Activated naive CD8-positive, alpha-beta T cell treated with anti-CD3 and anti-CD28 coated beads, Interleukin-2, amount 10 ng/mL, durations not matched to agents 7 days and 5 days (primary cell): ENCODE measurements around the gene WIPF2. TPM values are rescaled to one million over a fixed set of nuclear protein-coding genes. Genes with fewer than 3 reads are reported as not detected.
A peak's percentile ranks its signal among the peaks of the same experiment; 100 is the strongest.
"Not testable (repeated sequence)": the region's sequence is repeated elsewhere in the genome, so short reads cannot be mapped to it uniquely, and the experiment has no call there.

Experiments used
- ATAC-seq: fragments of 150-1000 bp; cut with Tn5 transposase; one replicate; pipeline ENCODE4 v1.10.0; 2021; ENCODE audit warnings: low read depth, moderate library complexity
- POLR2A ChIA-PET: fragments of 350-600 bp; sonication (Branson Sonifier 250); formaldehyde crosslinking; loops from one replicate; lab custom pipeline; 2021; ENCODE audit warnings: antibody characterized with exemption; lab: Charles Lee
- DNase-seq: peaks from one replicate; pipeline ENCODE4 v3.0.0; 2021
- H3K27ac Mint-ChIP-seq: one replicate; pipeline ENCODE4 v1.8.0; 2022; ENCODE audit warnings: mild to moderate bottlenecking, mixed read lengths
- H3K27me3 Mint-ChIP-seq: one replicate; pipeline ENCODE4 v1.8.0; 2022; ENCODE audit warnings: mild to moderate bottlenecking, moderate library complexity, mixed read lengths
- H3K36me3 Mint-ChIP-seq: one replicate; pipeline ENCODE4 v1.8.0; 2021; ENCODE audit warnings: mild to moderate bottlenecking, mixed read lengths
- H3K4me1 Mint-ChIP-seq: one replicate; pipeline ENCODE4 v1.8.0; 2021; ENCODE audit warnings: mixed read lengths
- H3K4me3 Mint-ChIP-seq: one replicate; pipeline ENCODE4 v1.8.0; 2022; ENCODE audit warnings: mild to moderate bottlenecking, moderate library complexity, mixed read lengths
- H3K9me3 Mint-ChIP-seq: one replicate; pipeline ENCODE4 v1.8.0; 2021; ENCODE audit warnings: mixed read lengths
- total RNA-seq, 2 experiments: library from RNA; stranded (reverse); gene quantifications; one replicate each; pipeline ENCODE4 v1.2.3, GENCODE V29; 2021

Gene WIPF2
- total RNA-seq, 2 experiments from 2014 or later: 27.7 to 28.5 TPM

GRCh38 chr17:40180694-40181093 lies 38.4 kb upstream of the WIPF2 start:
- H3K27me3 Mint-ChIP-seq: no peaks in the 10 kb centered on the region

GRCh38 chr17:40181205-40181604 lies 37.9 kb upstream of the WIPF2 start:
- POLR2A ChIA-PET: no interaction called here

More at GRCh38 chr17:40180694-40181093, 38.4 kb upstream of the WIPF2 start:
- no peak overlapping the region for H3K4me3 Mint-ChIP-seq
- no peaks in the 10 kb centered on the region for H3K9me3 Mint-ChIP-seq
- H3K4me1 Mint-ChIP-seq: peaks cover 6% of the 10 kb centered on the region
- H3K36me3 Mint-ChIP-seq: peaks cover 5% of the 10 kb centered on the region
- POLR2A ChIA-PET: no interaction called here
- no peak overlapping the region for H3K27ac Mint-ChIP-seq
- ATAC-seq (no peak), DNase-seq (no peak)

GRCh38 chr17:40182606-40183005 lies 36.5 kb upstream of the WIPF2 start:
- peaks cover 4% of the 10 kb centered on the region for H3K4me1 Mint-ChIP-seq
- H3K9me3 Mint-ChIP-seq: no peaks in the 10 kb centered on the region
- H3K27me3 Mint-ChIP-seq: no peaks in the 10 kb centered on the region
- ATAC-seq: no peak
- H3K27ac Mint-ChIP-seq: no peak overlapping the region
- DNase-seq: no peak
- no peaks in the 10 kb centered on the region for H3K36me3 Mint-ChIP-seq
- no peak overlapping the region for H3K4me3 Mint-ChIP-seq
- POLR2A ChIA-PET: interaction anchor here (0.7 kb wide), 1 partner anchor 69 kb away, joined by 3 read pairs; no protein-coding TSS in a partner anchor

More at GRCh38 chr17:40181205-40181604, 37.9 kb upstream of the WIPF2 start:
- peaks cover under 1% of the 10 kb centered on the region for H3K36me3 Mint-ChIP-seq
- no peak for DNase-seq
- no peak for ATAC-seq
- no peaks in the 10 kb centered on the region for H3K27me3 Mint-ChIP-seq
- peaks cover 6% of the 10 kb centered on the region for H3K4me1 Mint-ChIP-seq
- no peak overlapping the region for H3K27ac Mint-ChIP-seq
- H3K9me3 Mint-ChIP-seq: no peaks in the 10 kb centered on the region
- H3K4me3 Mint-ChIP-seq: no peak overlapping the region

- Mint-ChIP-seq H3K27ac (no peak overlapping the region), H3K27me3 (peaks cover 3% of the 10 kb centered on the region), H3K36me3 (no peaks in the 10 kb centered on the region), H3K4me3 (no peak overlapping the region), H3K4me1 (peaks cover 12% of the 10 kb centered on the region), H3K9me3 (no peaks in the 10 kb centered on the region)
- POLR2A ChIA-PET: no interaction called here
- no peak for DNase-seq
- no peak for ATAC-seq
Measured at GRCh38 chr17:40187238-40187637, 31.9 kb upstream of the WIPF2 start.

GRCh38 chr17:40188694-40189093 lies 30.4 kb upstream of the WIPF2 start:
- POLR2A ChIA-PET: no interaction called here
- ATAC-seq (no peak), DNase-seq (no peak)
- Mint-ChIP-seq H3K36me3 (no peaks in the 10 kb centered on the region), H3K27ac (no peak overlapping the region), H3K27me3 (peaks cover 3% of the 10 kb centered on the region), H3K4me3 (no peak overlapping the region), H3K4me1 (peaks cover 12% of the 10 kb centered on the region), H3K9me3 (no peaks in the 10 kb centered on the region)

GRCh38 chr17:40190197-40191021 lies 28.7 kb upstream of the WIPF2 start:
- no peaks in the 10 kb centered on the region for H3K9me3 Mint-ChIP-seq
- peaks cover 3% of the 10 kb centered on the region for H3K27me3 Mint-ChIP-seq
- H3K36me3 Mint-ChIP-seq: no peaks in the 10 kb centered on the region
- peak overlapping the region; percentile 76 for H3K4me3 Mint-ChIP-seq
- ATAC-seq: no peak
- no peak for DNase-seq
- H3K4me1 Mint-ChIP-seq: peaks cover 14% of the 10 kb centered on the region
- no peak overlapping the region for H3K27ac Mint-ChIP-seq
- POLR2A ChIA-PET: interaction anchor here (0.9 to 1.8 kb wide), 4 partner anchors 28 to 173 kb away, joined by 3 to 23 read pairs (median 4); no protein-coding TSS in a partner anchor

- peak overlapping the region; percentile 68 for H3K27ac Mint-ChIP-seq
- H3K36me3 Mint-ChIP-seq: no peaks in the 10 kb centered on the region
- peaks cover 14% of the 10 kb centered on the region for H3K4me1 Mint-ChIP-seq
- POLR2A ChIA-PET: interaction anchor here (0.6 to 1.8 kb wide), 6 partner anchors 27 to 171 kb away, joined by 3 to 23 read pairs (median 3); partner anchors contain the start of genes CASC3 and MED24
- H3K4me3 Mint-ChIP-seq: peak overlapping the region; percentile 94
- DNase-seq (peak; percentile 79), ATAC-seq (peak; percentile 89)
- no peaks in the 10 kb centered on the region for H3K9me3 Mint-ChIP-seq
- H3K27me3 Mint-ChIP-seq: peaks cover 5% of the 10 kb centered on the region
Measured at GRCh38 chr17:40191237-40192208, 27.6 kb upstream of the WIPF2 start.

- no peak overlapping the region for H3K4me3 Mint-ChIP-seq
- no peak for ATAC-seq
- peaks cover 9% of the 10 kb centered on the region for H3K4me1 Mint-ChIP-seq
- POLR2A ChIA-PET: no interaction called here
- DNase-seq: no peak
- H3K9me3 Mint-ChIP-seq: no peaks in the 10 kb centered on the region
- no peak overlapping the region for H3K27ac Mint-ChIP-seq
- no peaks in the 10 kb centered on the region for H3K36me3 Mint-ChIP-seq
- peaks cover 5% of the 10 kb centered on the region for H3K27me3 Mint-ChIP-seq
Measured at GRCh38 chr17:40192961-40193360, 26.1 kb upstream of the WIPF2 start.

GRCh38 chr17:40194821-40195220 lies 24.3 kb upstream of the WIPF2 start:
- POLR2A ChIA-PET: no interaction called here
- H3K36me3 Mint-ChIP-seq: no peaks in the 10 kb centered on the region
- peaks cover 9% of the 10 kb centered on the region for H3K4me1 Mint-ChIP-seq

GRCh38 chr17:40197550-40197949 lies 21.6 kb upstream of the WIPF2 start:
- no peaks in the 10 kb centered on the region for H3K36me3 Mint-ChIP-seq
- no peak overlapping the region for H3K4me3 Mint-ChIP-seq
- DNase-seq: no peak
- no peak for ATAC-seq
- peaks cover 5% of the 10 kb centered on the region for H3K4me1 Mint-ChIP-seq
- no peak overlapping the region for H3K27ac Mint-ChIP-seq
- peaks cover 5% of the 10 kb centered on the region for H3K27me3 Mint-ChIP-seq
- POLR2A ChIA-PET: interaction anchor here (0.8 to 1.3 kb wide), 2 partner anchors 21 to 85 kb away, joined by 3 read pairs; partner anchors contain the start of gene WIPF2
- no peaks in the 10 kb centered on the region for H3K9me3 Mint-ChIP-seq

More at GRCh38 chr17:40194821-40195220, 24.3 kb upstream of the WIPF2 start:
- Mint-ChIP-seq H3K27me3 (peaks cover 8% of the 10 kb centered on the region), H3K27ac (no peak overlapping the region), H3K4me3 (no peak overlapping the region), H3K9me3 (no peaks in the 10 kb centered on the region)
- ATAC-seq (no peak), DNase-seq (no peak)

GRCh38 chr17:40197965-40198456 lies 21.1 kb upstream of the WIPF2 start:
- DNase-seq, H3K27me3 Mint-ChIP-seq, H3K9me3 Mint-ChIP-seq, H3K27ac Mint-ChIP-seq, H3K4me1 Mint-ChIP-seq, H3K36me3 Mint-ChIP-seq: not testable (repeated sequence)
- POLR2A ChIA-PET: interaction anchor here (0.8 to 1.3 kb wide), 2 partner anchors 21 to 85 kb away, joined by 3 read pairs; partner anchors contain the start of gene WIPF2
- peak; percentile 31 for ATAC-seq
- peak overlapping the region; percentile 33 for H3K4me3 Mint-ChIP-seq

- POLR2A ChIA-PET: interaction anchor here (1.3 to 2.2 kb wide), 3 partner anchors 20 to 91 kb away, joined by 3 to 4 read pairs (median 4); partner anchors contain the start of gene WIPF2
- no peak for ATAC-seq
- Mint-ChIP-seq H3K4me1 (peaks cover 5% of the 10 kb centered on the region), H3K27me3 (peaks cover 7% of the 10 kb centered on the region), H3K27ac (no peak overlapping the region), H3K4me3 (peak overlapping the region; percentile 33), H3K9me3 (no peaks in the 10 kb centered on the region), H3K36me3 (no peaks in the 10 kb centered on the region)
- no peak for DNase-seq
Measured at GRCh38 chr17:40198576-40198975, 20.5 kb upstream of the WIPF2 start.
